Neuronal stem cell (in vitro differentiated cells): Measurements from ENCODE around the gene PPP1R1C.

Source experiments
- DNase-seq: peaks from one replicate; pipeline ENCODE4 v3.0.0-alpha.2; 2013; ENCODE audit warnings: low spot score
- H2AFZ ChIP-seq: one replicate; pipeline ENCODE4 v1.6.1; 2013; ENCODE audit warnings: mild to moderate bottlenecking, low read length, inconsistent platforms
- H2AK5ac ChIP-seq: 2 replicates; pipeline ENCODE4 v1.6.1; 2013; ENCODE audit warnings: low read depth, mild to moderate bottlenecking, inconsistent platforms, low read length, moderate library complexity, mixed read lengths
- H2BK120ac ChIP-seq: 2 replicates; pipeline ENCODE4 v1.6.1; 2013; ENCODE audit warnings: low read depth, mild to moderate bottlenecking, inconsistent platforms, low read length, moderate library complexity, mixed read lengths
- H2BK12ac ChIP-seq: one replicate; pipeline ENCODE4 v1.6.1; 2013; ENCODE audit warnings: low read length, inconsistent platforms
- H2BK15ac ChIP-seq: 2 replicates; pipeline ENCODE4 v1.6.1; 2013; ENCODE audit warnings: mild to moderate bottlenecking, low read length, inconsistent platforms, mixed read lengths
- H2BK5ac ChIP-seq: one replicate; pipeline ENCODE4 v1.6.1; 2013; ENCODE audit warnings: inconsistent platforms, mild to moderate bottlenecking, low read length, moderate library complexity
- H3K14ac ChIP-seq: one replicate; pipeline ENCODE4 v1.6.1; 2013; ENCODE audit warnings: low read length, inconsistent platforms
- H3K18ac ChIP-seq: 2 replicates; pipeline ENCODE4 v1.6.1; 2013; ENCODE audit warnings: low read length, inconsistent platforms
- H3K23ac ChIP-seq: 2 replicates; pipeline ENCODE4 v1.6.1; 2013; ENCODE audit warnings: low read depth, mild to moderate bottlenecking, mixed read lengths, low read length, inconsistent platforms; ENCODE audit not compliant: poor library complexity
- H3K27ac ChIP-seq: replicated peaks from 3 replicates; pipeline ENCODE4 v1.5.1; 2013; ENCODE audit warnings: low read length, inconsistent platforms
- H3K27me3 ChIP-seq, 3 experiments: 2 replicates each; pipeline ENCODE4 v1.6.1; 2013; ENCODE audit warnings: low read length in 3 of 3, mild to moderate bottlenecking in 2 of 3, inconsistent platforms in 1 of 3, low read depth in 1 of 3, mixed read lengths in 1 of 3, moderate library complexity in 1 of 3; ENCODE audit not compliant: control insufficient read depth in 3 of 3, insufficient read depth in 3 of 3
- H3K36me3 ChIP-seq, 2 donors: replicated peaks in 1 of 2; 2 replicates each; pipeline ENCODE4 v1.6.1; 2013; ENCODE audit warnings: low read length in 2 of 2; ENCODE audit not compliant: control insufficient read depth in 2 of 2, insufficient read depth in 2 of 2
- H3K4ac ChIP-seq: 2 replicates; pipeline ENCODE4 v1.6.1; 2013; ENCODE audit warnings: inconsistent platforms, mild to moderate bottlenecking, low read length, moderate library complexity
- H3K4me1 ChIP-seq, 2 donors: 1 replicate in 1 of 2; 2 replicates in 1 of 2; pipeline ENCODE4 v1.6.1; 2013; ENCODE audit warnings: low read length in 2 of 2, low read depth in 1 of 2; ENCODE audit not compliant: control insufficient read depth in 2 of 2, insufficient read depth in 1 of 2
- H3K4me2 ChIP-seq: one replicate; pipeline ENCODE4 v1.6.1; 2013; ENCODE audit warnings: mild to moderate bottlenecking, low read length, inconsistent platforms; ENCODE audit not compliant: insufficient read depth, poor library complexity, severe bottlenecking
- H3K4me3 ChIP-seq, 2 donors: 2 replicates each; pipeline ENCODE4 v1.5.1; 2013; ENCODE audit warnings: low read length in 2 of 2, mild to moderate bottlenecking in 2 of 2, inconsistent platforms in 1 of 2, moderate library complexity in 1 of 2
- H3K79me1 ChIP-seq: one replicate; pipeline ENCODE4 v1.6.1; 2013; ENCODE audit warnings: low read depth, mild to moderate bottlenecking, inconsistent platforms, low read length, moderate library complexity
- H3K9ac ChIP-seq: one replicate; pipeline ENCODE4 v1.6.1; 2013; ENCODE audit warnings: mild to moderate bottlenecking, low read depth, low read length, inconsistent platforms; ENCODE audit not compliant: poor library complexity
- H3K9me3 ChIP-seq, 2 donors: replicated peaks in 1 of 2; 2 replicates each; pipeline versions ENCODE3 to v1.6.1; 2013; ENCODE audit warnings: low read length in 2 of 2, mild to moderate bottlenecking in 2 of 2, inconsistent platforms in 1 of 2, low read depth in 1 of 2, mixed read lengths in 1 of 2, moderate library complexity in 1 of 2; ENCODE audit not compliant: control insufficient read depth in 2 of 2, insufficient read depth in 1 of 2
- H4K8ac ChIP-seq: one replicate; pipeline ENCODE4 v1.6.1; 2013; ENCODE audit warnings: low read depth, mild to moderate bottlenecking, inconsistent platforms, low read length, moderate library complexity
- H4K91ac ChIP-seq: one replicate; pipeline ENCODE4 v1.6.1; 2013; ENCODE audit warnings: low read length, low read depth, mild to moderate bottlenecking, inconsistent platforms; ENCODE audit not compliant: poor library complexity
- WGBS, 2 donors: extraction: QIAGEN DNeasy Blood & Tissue Kit; methylation state at CpG; one replicate each; pipeline ENCODE4 v1.1.7; 2013; ENCODE audit warnings: missing lambda C conversion rate in 2 of 2, mixed read lengths in 1 of 2; ENCODE audit not compliant: insufficient read length in 2 of 2, insufficient replicate concordance in 1 of 2; ENCODE audit errors: extremely low coverage in 2 of 2; 5-methylcytosine and 5-hydroxymethylcytosine counted together

PPP1R1C gene

GRCh38 chr2:182097571-182098164 is 112.0 kb downstream of the PPP1R1C start:
- no CpG with 5 or more reads among the region's 2 CpGs for WGBS, 2 donors
- H3K4me3 ChIP-seq, result no peak overlapping the region
- H4K91ac ChIP-seq, result no peak overlapping the region
- no peak overlapping the region for H2BK5ac ChIP-seq
- H4K8ac ChIP-seq, result no peak overlapping the region
- no peak overlapping the region for H2BK15ac ChIP-seq
- no peak overlapping the region for H3K27ac ChIP-seq
- peaks cover 0 to 9% of the 10 kb centered on the region in 2 donors for H3K4me1 ChIP-seq
- no peaks in the 10 kb centered on the region for H3K27me3 ChIP-seq
- no peaks in the 10 kb centered on the region for H3K36me3 ChIP-seq
- no peak overlapping the region for H2AK5ac ChIP-seq
- no peak overlapping the region for H3K23ac ChIP-seq
- no peak overlapping the region for H3K18ac ChIP-seq
- H3K14ac ChIP-seq, result no peak overlapping the region
- no peaks in the 10 kb centered on the region for H3K79me1 ChIP-seq
- H2BK120ac ChIP-seq, result no peak overlapping the region
- no peak overlapping the region for H3K4ac ChIP-seq
- no peak for DNase-seq
- H3K9me3 ChIP-seq, result peaks cover 0 to 3% of the 10 kb centered on the region in 2 donors
- no peak overlapping the region for H3K9ac ChIP-seq
- no peak overlapping the region for H2BK12ac ChIP-seq
- H2AFZ ChIP-seq, result no peak overlapping the region
- no peak overlapping the region for H3K4me2 ChIP-seq

GRCh38 chr2:182098648-182099047 is 113.0 kb downstream of the PPP1R1C start:
- Histone ChIP-seq H2AFZ (no peak overlapping the region), H2BK12ac (no peak overlapping the region), H4K91ac (no peak overlapping the region), H3K14ac (no peak overlapping the region), H3K27ac (no peak overlapping the region), H3K4me1 (peaks cover 0 to 9% of the 10 kb centered on the region in 2 donors), H3K23ac (no peak overlapping the region), H3K27me3 (no peaks in the 10 kb centered on the region), H3K9ac (no peak overlapping the region), H3K9me3 (no peaks in the 10 kb centered on the region), H2BK15ac (no peak overlapping the region), H3K4me3 (no peak overlapping the region), H2AK5ac (no peak overlapping the region), H3K79me1 (no peaks in the 10 kb centered on the region), H4K8ac (no peak overlapping the region), H3K18ac (no peak overlapping the region), H2BK120ac (no peak overlapping the region), H3K4me2 (no peak overlapping the region), H2BK5ac (no peak overlapping the region), H3K36me3 (no peaks in the 10 kb centered on the region), H3K4ac (no peak overlapping the region)
- no CpG with 5 or more reads among the region's 1 CpG for WGBS, 2 donors
- no peak for DNase-seq

GRCh38 chr2:182101263-182101662 is 115.6 kb downstream of the PPP1R1C start:
- Histone ChIP-seq H3K27me3 (peaks cover 0 to 3% (median 0%) of the 10 kb centered on the region in 3 experiments), H3K23ac (no peak overlapping the region), H2BK15ac (no peak overlapping the region), H3K18ac (no peak overlapping the region), H3K79me1 (no peaks in the 10 kb centered on the region), H3K36me3 (no peaks in the 10 kb centered on the region), H3K9me3 (peaks cover 8 to 17% of the 10 kb centered on the region in 2 donors), H2BK120ac (no peak overlapping the region), H4K8ac (no peak overlapping the region), H4K91ac (no peak overlapping the region), H3K27ac (no peak overlapping the region), H3K4ac (no peak overlapping the region), H3K14ac (no peak overlapping the region), H3K9ac (no peak overlapping the region), H2BK5ac (no peak overlapping the region), H2BK12ac (no peak overlapping the region), H3K4me2 (no peak overlapping the region), H2AFZ (no peak overlapping the region), H3K4me3 (no peak overlapping the region), H3K4me1 (peaks cover 2 to 7% of the 10 kb centered on the region in 2 donors), H2AK5ac (no peak overlapping the region)
- no peak for DNase-seq

GRCh38 chr2:182103526-182103925 is 117.9 kb downstream of the PPP1R1C start:
- WGBS, 2 donors, result no CpG with 5 or more reads among the region's 5 CpGs
- Histone ChIP-seq H3K4ac (no peak overlapping the region), H3K9ac (no peak overlapping the region), H3K79me1 (no peaks in the 10 kb centered on the region), H3K9me3 (peaks cover 9 to 23% of the 10 kb centered on the region in 2 donors), H2AFZ (no peak overlapping the region), H3K4me2 (no peak overlapping the region), H2BK5ac (no peak overlapping the region), H3K36me3 (no peaks in the 10 kb centered on the region), H4K8ac (no peak overlapping the region), H4K91ac (no peak overlapping the region), H2BK15ac (no peak overlapping the region), H3K4me1 (peaks cover 2 to 6% of the 10 kb centered on the region in 2 donors), H3K18ac (no peak overlapping the region), H2BK12ac (no peak overlapping the region), H3K14ac (no peak overlapping the region), H2AK5ac (no peak overlapping the region), H3K4me3 (no peak overlapping the region), H3K23ac (no peak overlapping the region), H3K27ac (peak overlapping the region; percentile 66), H3K27me3 (peaks cover 0 to 3% (median 0%) of the 10 kb centered on the region in 3 experiments), H2BK120ac (no peak overlapping the region)
- DNase-seq, result peak; percentile 15
